ENCODE data around the gene SPSB2. TPM values are rescaled to one million over a fixed set of nuclear protein-coding genes. Genes with fewer than 3 reads are reported as not detected.

SPSB2 gene
- total RNA-seq, 1 experiment from 2014 or later, result 11.6 TPM

DNA sequence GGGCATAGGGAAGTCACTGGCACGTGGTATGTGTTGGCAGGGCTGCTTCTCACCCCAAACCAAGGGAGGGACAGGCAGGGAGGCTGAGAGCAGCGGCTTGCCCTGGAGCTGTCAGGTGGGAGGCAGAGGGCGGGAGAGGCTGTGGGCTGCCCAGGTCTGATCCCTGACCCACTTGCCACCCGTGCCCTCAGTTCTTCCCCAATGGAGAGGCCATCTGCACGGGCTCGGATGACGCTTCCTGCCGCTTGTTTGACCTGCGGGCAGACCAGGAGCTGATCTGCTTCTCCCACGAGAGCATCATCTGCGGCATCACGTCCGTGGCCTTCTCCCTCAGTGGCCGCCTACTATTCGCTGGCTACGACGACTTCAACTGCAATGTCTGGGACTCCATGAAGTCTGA is 27.7 kb downstream of the SPSB2 start:
- ChIA-PET CTCF (no interaction called here), POLR2A (no interaction called here)
- TF ChIP-seq POLR2AphosphoS5 (IDR thresholded peaks at IDR 0.05; ENCODE audit: low read depth, low read length), result no peak
- no peak for TF ChIP-seq SIN3A (IDR thresholded peaks at IDR 0.05; ENCODE audit: borderline replicate concordance, insufficient read depth, low read depth, low read length)
- TF ChIP-seq, protein P1, sequence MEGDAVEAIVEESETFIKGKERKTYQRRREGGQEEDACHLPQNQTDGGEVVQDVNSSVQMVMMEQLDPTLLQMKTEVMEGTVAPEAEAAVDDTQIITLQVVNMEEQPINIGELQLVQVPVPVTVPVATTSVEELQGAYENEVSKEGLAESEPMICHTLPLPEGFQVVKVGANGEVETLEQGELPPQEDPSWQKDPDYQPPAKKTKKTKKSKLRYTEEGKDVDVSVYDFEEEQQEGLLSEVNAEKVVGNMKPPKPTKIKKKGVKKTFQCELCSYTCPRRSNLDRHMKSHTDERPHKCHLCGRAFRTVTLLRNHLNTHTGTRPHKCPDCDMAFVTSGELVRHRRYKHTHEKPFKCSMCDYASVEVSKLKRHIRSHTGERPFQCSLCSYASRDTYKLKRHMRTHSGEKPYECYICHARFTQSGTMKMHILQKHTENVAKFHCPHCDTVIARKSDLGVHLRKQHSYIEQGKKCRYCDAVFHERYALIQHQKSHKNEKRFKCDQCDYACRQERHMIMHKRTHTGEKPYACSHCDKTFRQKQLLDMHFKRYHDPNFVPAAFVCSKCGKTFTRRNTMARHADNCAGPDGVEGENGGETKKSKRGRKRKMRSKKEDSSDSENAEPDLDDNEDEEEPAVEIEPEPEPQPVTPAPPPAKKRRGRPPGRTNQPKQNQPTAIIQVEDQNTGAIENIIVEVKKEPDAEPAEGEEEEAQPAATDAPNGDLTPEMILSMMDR (IDR thresholded peaks at IDR 0.05), result no peak
- TF ChIP-seq, protein P2, sequence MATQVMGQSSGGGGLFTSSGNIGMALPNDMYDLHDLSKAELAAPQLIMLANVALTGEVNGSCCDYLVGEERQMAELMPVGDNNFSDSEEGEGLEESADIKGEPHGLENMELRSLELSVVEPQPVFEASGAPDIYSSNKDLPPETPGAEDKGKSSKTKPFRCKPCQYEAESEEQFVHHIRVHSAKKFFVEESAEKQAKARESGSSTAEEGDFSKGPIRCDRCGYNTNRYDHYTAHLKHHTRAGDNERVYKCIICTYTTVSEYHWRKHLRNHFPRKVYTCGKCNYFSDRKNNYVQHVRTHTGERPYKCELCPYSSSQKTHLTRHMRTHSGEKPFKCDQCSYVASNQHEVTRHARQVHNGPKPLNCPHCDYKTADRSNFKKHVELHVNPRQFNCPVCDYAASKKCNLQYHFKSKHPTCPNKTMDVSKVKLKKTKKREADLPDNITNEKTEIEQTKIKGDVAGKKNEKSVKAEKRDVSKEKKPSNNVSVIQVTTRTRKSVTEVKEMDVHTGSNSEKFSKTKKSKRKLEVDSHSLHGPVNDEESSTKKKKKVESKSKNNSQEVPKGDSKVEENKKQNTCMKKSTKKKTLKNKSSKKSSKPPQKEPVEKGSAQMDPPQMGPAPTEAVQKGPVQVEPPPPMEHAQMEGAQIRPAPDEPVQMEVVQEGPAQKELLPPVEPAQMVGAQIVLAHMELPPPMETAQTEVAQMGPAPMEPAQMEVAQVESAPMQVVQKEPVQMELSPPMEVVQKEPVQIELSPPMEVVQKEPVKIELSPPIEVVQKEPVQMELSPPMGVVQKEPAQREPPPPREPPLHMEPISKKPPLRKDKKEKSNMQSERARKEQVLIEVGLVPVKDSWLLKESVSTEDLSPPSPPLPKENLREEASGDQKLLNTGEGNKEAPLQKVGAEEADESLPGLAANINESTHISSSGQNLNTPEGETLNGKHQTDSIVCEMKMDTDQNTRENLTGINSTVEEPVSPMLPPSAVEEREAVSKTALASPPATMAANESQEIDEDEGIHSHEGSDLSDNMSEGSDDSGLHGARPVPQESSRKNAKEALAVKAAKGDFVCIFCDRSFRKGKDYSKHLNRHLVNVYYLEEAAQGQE (IDR thresholded peaks at IDR 0.05; ENCODE audit: insufficient read depth in 1 of 2, low read depth in 2 of 2, low read length in 1 of 2), result no peak
- TF ChIP-seq TCF7L2 (IDR thresholded peaks at IDR 0.05; ENCODE audit: low read depth, low read length), result no peak
- H3K4me3 ChIP-seq (ENCODE audit: low read depth in 2 of 2, low read length in 2 of 2), result no peak overlapping the region
- in situ Hi-C loops (cut with HindIII; ENCODE audit: low pct_unique_long_range_greater_than_20kb, low sequenced_read_pairs) (no loop called here), intact Hi-C loops (cut with micrococcal nuclease; ENCODE audit: unreplicated experiment) (no loop called here)
- no peak; the same call in 1 of the 2 replicates for ATAC-seq
- no peaks in the 10 kb centered on the region for H3K27me3 ChIP-seq (ENCODE audit: control insufficient read depth, insufficient read depth, low read length)
- H3K27ac ChIP-seq (ENCODE audit: low read length), result no peak overlapping the region
- H3K36me3 ChIP-seq (ENCODE audit: control insufficient read depth, insufficient read depth, low read length), result peaks cover 7% of the 10 kb centered on the region
- no peak for DNase-seq (ENCODE audit: low read depth, low spot score)
- BruUV-seq (replicated peaks), result no TSS peak
- peaks cover 7% of the 10 kb centered on the region for H3K4me1 ChIP-seq (ENCODE audit: control insufficient read depth, insufficient read depth, low read length)
- no peaks in the 10 kb centered on the region for H3K9me3 ChIP-seq (ENCODE audit: control insufficient read depth, insufficient read depth, low read depth, low read length)

GRCh38 chr12:6843118-6843902 is 29.8 kb downstream of the SPSB2 start:
- BruUV-seq (replicated peaks), result no TSS peak
- TF ChIP-seq POLR2AphosphoS5 (IDR thresholded peaks at IDR 0.05; ENCODE audit: low read depth, low read length) (no peak), SIN3A (IDR thresholded peaks at IDR 0.05; ENCODE audit: borderline replicate concordance, insufficient read depth, low read depth, low read length) (no peak), TCF7L2 (IDR thresholded peaks at IDR 0.05; ENCODE audit: low read depth, low read length) (no peak)
- TF ChIP-seq, protein P1 (IDR thresholded peaks at IDR 0.05), result no peak
- TF ChIP-seq, protein P2 (IDR thresholded peaks at IDR 0.05; ENCODE audit: insufficient read depth in 1 of 2, low read depth in 2 of 2, low read length in 1 of 2), result no peak
- ChIA-PET CTCF (no interaction called here), POLR2A (no interaction called here)
- ATAC-seq (peak; percentile 56), DNase-seq (ENCODE audit: low read depth, low spot score) (no peak)
- no peaks in the 10 kb centered on the region; the same call in 1 of the 2 replicates for H3K4me1 ChIP-seq (ENCODE audit: control insufficient read depth, insufficient read depth, low read length)
- H3K27me3 ChIP-seq (ENCODE audit: control insufficient read depth, insufficient read depth, low read length), result no peaks in the 10 kb centered on the region
- no peak overlapping the region for H3K4me3 ChIP-seq (ENCODE audit: low read depth in 2 of 2, low read length in 2 of 2)
- no peaks in the 10 kb centered on the region for H3K36me3 ChIP-seq (ENCODE audit: control insufficient read depth, insufficient read depth, low read length)
- in situ Hi-C loops (cut with HindIII; ENCODE audit: low pct_unique_long_range_greater_than_20kb, low sequenced_read_pairs) (no loop called here), intact Hi-C loops (cut with micrococcal nuclease; ENCODE audit: unreplicated experiment) (no loop called here)
- no peaks in the 10 kb centered on the region for H3K9me3 ChIP-seq (ENCODE audit: control insufficient read depth, insufficient read depth, low read depth, low read length)
- no peak overlapping the region for H3K27ac ChIP-seq (ENCODE audit: low read length)

Measured in Panc1 (cell line).